Glutamatergic neuron (in vitro differentiated cells): ENCODE data around the gene NAB2. TPM values are rescaled to one million over a fixed set of nuclear protein-coding genes. Genes with fewer than 3 reads are reported as not detected.
A peak's percentile ranks its signal among the peaks of the same experiment; 100 is the strongest.

Experiments used
- DNase-seq: peaks from one replicate; pipeline ENCODE4 v3.0.0; 2022
- H3K27ac Mint-ChIP-seq: one replicate; pipeline ENCODE4 v1.8.0; 2020; ENCODE audit warnings: mild to moderate bottlenecking, mixed read lengths, inconsistent platforms; ENCODE audit not compliant: unreplicated experiment
- H3K27me3 Mint-ChIP-seq: one replicate; pipeline ENCODE4 v1.8.0; 2020; ENCODE audit warnings: mild to moderate bottlenecking, moderate library complexity, mixed read lengths, inconsistent platforms; ENCODE audit not compliant: unreplicated experiment
- H3K36me3 Mint-ChIP-seq: one replicate; pipeline ENCODE4 v1.8.0; 2020; ENCODE audit warnings: mild to moderate bottlenecking, mixed read lengths, inconsistent platforms; ENCODE audit not compliant: unreplicated experiment
- H3K4me1 Mint-ChIP-seq: one replicate; pipeline ENCODE4 v1.8.0; 2020; ENCODE audit warnings: mild to moderate bottlenecking, low read depth, mixed read lengths, inconsistent platforms; ENCODE audit not compliant: unreplicated experiment
- H3K4me3 Mint-ChIP-seq: one replicate; pipeline ENCODE4 v1.8.0; 2020; ENCODE audit warnings: mild to moderate bottlenecking, mixed read lengths, inconsistent platforms; ENCODE audit not compliant: unreplicated experiment
- H3K9me3 Mint-ChIP-seq: one replicate; pipeline ENCODE4 v1.8.0; 2020; ENCODE audit warnings: mild to moderate bottlenecking, moderate library complexity, mixed read lengths, inconsistent platforms; ENCODE audit not compliant: unreplicated experiment
- CTCF ChIP-seq: fragments of 200-600 bp; sonication (generic); IDR thresholded peaks from one replicate; pipeline ENCODE4 v1.5.0; 2021; ENCODE audit not compliant: partially characterized antibody, unreplicated experiment
- total RNA-seq: library from RNA; stranded (reverse); fragmentation: NEBNext Ultra II Directional; extraction: Animal tissue kit (Norgen Biotek cat#: 25700); gene quantifications from one replicate; pipeline ENCODE4 v1.2.1, GENCODE V29; 2021; ENCODE audit not compliant: unreplicated experiment

Gene NAB2
- total RNA-seq, 1 donor from 2014 or later, result 20.0 TPM

- DNase-seq, result peak; percentile 50
- Mint-ChIP-seq H3K27ac (peak overlapping the region; percentile 55), H3K9me3 (peaks cover 9% of the 10 kb centered on the region), H3K4me3 (peak overlapping the region; percentile 98), H3K36me3 (no peaks in the 10 kb centered on the region), H3K27me3 (peaks cover 26% of the 10 kb centered on the region), H3K4me1 (peaks cover 27% of the 10 kb centered on the region)
- no peak for TF ChIP-seq CTCF
Observed at GRCh38 chr12:57089271-57090245, 644 bp downstream of the NAB2 start.

GRCh38 chr12:57090490-57090889 lies 1.6 kb downstream of the NAB2 start:
- H3K9me3 Mint-ChIP-seq, result peaks cover 9% of the 10 kb centered on the region
- no peak for DNase-seq
- peaks cover 26% of the 10 kb centered on the region for H3K27me3 Mint-ChIP-seq
- peaks cover 33% of the 10 kb centered on the region for H3K4me1 Mint-ChIP-seq
- H3K27ac Mint-ChIP-seq, result peak overlapping the region; percentile 62
- no peaks in the 10 kb centered on the region for H3K36me3 Mint-ChIP-seq
- no peak for TF ChIP-seq CTCF
- H3K4me3 Mint-ChIP-seq, result peak overlapping the region; percentile 98

GRCh38 chr12:57090924-57091637 lies 2.2 kb downstream of the NAB2 start:
- Mint-ChIP-seq H3K9me3 (peaks cover 7% of the 10 kb centered on the region), H3K4me3 (peak overlapping the region; percentile 98), H3K36me3 (no peaks in the 10 kb centered on the region)

DNA sequence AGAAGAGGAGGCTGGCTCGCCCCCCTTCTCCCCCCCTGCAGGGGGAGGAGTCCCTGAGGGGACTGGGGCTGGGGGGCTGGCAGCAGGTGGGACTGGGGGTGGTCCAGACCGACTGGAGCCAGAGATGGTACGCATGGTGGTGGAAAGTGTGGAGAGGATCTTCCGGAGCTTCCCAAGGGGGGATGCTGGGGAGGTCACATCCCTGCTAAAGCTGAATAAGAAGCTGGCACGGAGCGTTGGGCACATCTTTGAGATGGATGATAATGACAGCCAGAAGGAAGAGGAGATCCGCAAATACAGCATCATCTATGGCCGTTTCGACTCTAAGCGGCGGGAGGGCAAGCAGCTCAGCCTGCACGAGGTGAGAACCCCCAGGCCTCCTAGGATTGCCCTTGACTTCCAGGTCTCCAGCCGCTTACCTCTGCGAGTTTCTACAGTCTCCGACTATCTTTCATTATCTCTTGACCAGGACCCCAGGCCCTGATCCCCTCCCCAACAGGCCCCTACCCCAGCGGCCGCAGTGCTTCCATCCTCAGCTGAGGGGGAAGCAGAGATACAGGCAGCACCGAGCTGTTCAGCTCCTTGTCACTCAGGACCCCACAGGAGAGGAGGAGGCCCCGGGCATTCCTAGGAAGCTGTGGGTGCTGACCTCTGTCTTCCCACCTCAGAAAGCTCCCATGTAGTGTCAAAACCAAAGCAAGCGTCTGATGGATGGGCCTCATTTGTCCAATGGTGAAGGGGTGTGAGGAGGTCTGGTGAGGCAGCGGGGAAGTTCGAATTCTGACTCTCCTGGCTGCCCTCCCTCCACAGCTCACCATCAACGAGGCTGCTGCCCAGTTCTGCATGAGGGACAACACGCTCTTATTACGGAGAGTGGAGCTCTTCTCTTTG lies 3.0 kb downstream of the NAB2 start:
- H3K27me3 Mint-ChIP-seq, result peaks cover 23% of the 10 kb centered on the region
- H3K27ac Mint-ChIP-seq, result no peak overlapping the region
- no peaks in the 10 kb centered on the region for H3K36me3 Mint-ChIP-seq
- H3K9me3 Mint-ChIP-seq, result peaks cover 4% of the 10 kb centered on the region
- DNase-seq, result no peak
- no peak overlapping the region for H3K4me3 Mint-ChIP-seq
- peaks cover 28% of the 10 kb centered on the region for H3K4me1 Mint-ChIP-seq
- no peak for TF ChIP-seq CTCF

More at GRCh38 chr12:57090924-57091637, 2.2 kb downstream of the NAB2 start:
- no peak for DNase-seq
- H3K4me1 Mint-ChIP-seq, result peaks cover 30% of the 10 kb centered on the region
- H3K27me3 Mint-ChIP-seq, result peaks cover 24% of the 10 kb centered on the region
- peak overlapping the region; percentile 62 for H3K27ac Mint-ChIP-seq
- no peak for TF ChIP-seq CTCF
